Liver (tissue), 9 donors: ENCODE measurements around the gene RALGPS1. TPM values are rescaled to one million over a fixed set of nuclear protein-coding genes. Genes with fewer than 3 reads are reported as not detected.

Experiments
- DNase-seq: peaks from one replicate; pipeline ENCODE4 v3.0.0-alpha.2; 2017; ENCODE audit warnings: low spot score
- H3K27ac ChIP-seq, 2 donors: one replicate each; pipeline ENCODE4 v1.7.0; 2013; ENCODE audit warnings: inconsistent platforms in 2 of 2, low read length in 2 of 2, control low read depth in 1 of 2, low read depth in 1 of 2, mild to moderate bottlenecking in 1 of 2
- H3K27me3 ChIP-seq, 4 donors: one replicate each; pipeline versions ENCODE4 v1.6.1 to v1.7.0; 2013; ENCODE audit warnings: low read length in 3 of 4, inconsistent platforms in 1 of 4, mild to moderate bottlenecking in 1 of 4, moderate library complexity in 1 of 4; ENCODE audit not compliant: control insufficient read depth in 4 of 4, insufficient read depth in 4 of 4
- H3K36me3 ChIP-seq, 4 donors: one replicate each; pipeline versions ENCODE4 v1.6.1 to v1.7.0; 2013; ENCODE audit warnings: low read length in 3 of 4, mild to moderate bottlenecking in 3 of 4, low read depth in 1 of 4, moderate library complexity in 1 of 4; ENCODE audit not compliant: control insufficient read depth in 4 of 4, insufficient read depth in 3 of 4
- H3K4me1 ChIP-seq, 4 donors: one replicate each; pipeline versions ENCODE4 v1.6.1 to v1.7.0; 2013; ENCODE audit warnings: low read length in 3 of 4, mild to moderate bottlenecking in 3 of 4, moderate library complexity in 1 of 4; ENCODE audit not compliant: control insufficient read depth in 4 of 4, insufficient read depth in 4 of 4
- H3K4me3 ChIP-seq, 3 donors: one replicate each; pipeline versions ENCODE4 v1.6.1 to v1.7.0; 2013; ENCODE audit warnings: low read length in 3 of 3, control low read depth in 1 of 3, low read depth in 1 of 3, mild to moderate bottlenecking in 1 of 3
- H3K9ac ChIP-seq, 2 donors: one replicate each; pipeline ENCODE4 v1.7.0; 2013; ENCODE audit warnings: low read length in 2 of 2, mild to moderate bottlenecking in 2 of 2, moderate library complexity in 2 of 2, control low read depth in 1 of 2, low read depth in 1 of 2
- H3K9me3 ChIP-seq, 4 donors: one replicate each; pipeline versions ENCODE4 v1.6.1 to v1.7.0; 2013; ENCODE audit warnings: low read length in 3 of 4; ENCODE audit not compliant: control insufficient read depth in 4 of 4
- GABPA ChIP-seq, 2 donors: IDR thresholded peaks in 1 of 2; conservative IDR thresholded peaks in 1 of 2; 2 replicates each; pipeline ENCODE4 v1.6.1; 2016; ENCODE audit warnings: antibody characterized with exemption in 2 of 2, mild to moderate bottlenecking in 1 of 2, moderate library complexity in 1 of 2
- HNF4A ChIP-seq, 2 donors: conservative IDR thresholded peaks; 2 replicates each; pipeline ENCODE4 v1.6.1; 2016; ENCODE audit warnings: antibody characterized with exemption in 2 of 2, mild to moderate bottlenecking in 2 of 2
- HNF4G ChIP-seq: IDR thresholded peaks from 2 replicates; pipeline ENCODE4 v1.6.1; 2016; ENCODE audit warnings: antibody characterized with exemption
- JUND ChIP-seq, 2 donors: IDR thresholded peaks; 2 replicates each; pipeline ENCODE4 v1.6.1; 2016; ENCODE audit warnings: antibody characterized with exemption in 2 of 2
- NR2F2 ChIP-seq: IDR thresholded peaks from 2 replicates; pipeline ENCODE4 v1.6.1; 2016; ENCODE audit warnings: antibody characterized with exemption
- RAD21 ChIP-seq, 2 donors: IDR thresholded peaks; 2 replicates each; pipeline ENCODE4 v1.6.1; 2016; ENCODE audit warnings: antibody characterized with exemption in 2 of 2, mild to moderate bottlenecking in 2 of 2
- YY1 ChIP-seq: IDR thresholded peaks from 2 replicates; pipeline ENCODE4 v1.6.1; 2016; ENCODE audit warnings: antibody characterized with exemption, mild to moderate bottlenecking
- WGBS: extraction: QIAGEN DNeasy Blood & Tissue Kit; methylation state at CpG from one replicate; pipeline ENCODE4 v1.1.7; 2013; 5-methylcytosine and 5-hydroxymethylcytosine counted together
- polyA plus RNA-seq, 2 donors: library from polyadenylated mRNA; stranded (reverse) in 1 of 2; unstranded in 1 of 2; fragments of 200-250 nt in 1 of 2; fragments of >200 nt in 1 of 2; fragmentation: Nextera tagmentation in 1 of 2; extraction: Ambion mirVana in 1 of 2; gene quantifications; one replicate each; pipeline versions ENCODE4 v1.2.1 to v1.2.3, GENCODE V29; 2013 to 2015
- total RNA-seq, 2 donors: library from RNA; depleted of rRNA; stranded (reverse); fragments of >200 nt; gene quantifications; one replicate each; pipeline ENCODE4 v1.2.3, GENCODE V29; 2014
- TF ChIP-seq, protein P1 (sequence below): fragments of 150-350 bp; IDR thresholded peaks from 2 replicates; pipeline ENCODE4 v1.5.1; 2017; ENCODE audit warnings: improper control_type of control experiment, low read depth, low read length; ENCODE audit not compliant: missing input control
- TF ChIP-seq, protein P2 (sequence below): IDR thresholded peaks from 2 replicates; pipeline ENCODE4 v1.6.1; 2016; ENCODE audit warnings: antibody characterized with exemption
- TF ChIP-seq, protein P3 (sequence below): IDR thresholded peaks from 2 replicates; pipeline ENCODE4 v1.6.1; 2016; ENCODE audit warnings: antibody characterized with exemption
- TF ChIP-seq, protein P4 (sequence below): IDR thresholded peaks from 2 replicates; pipeline ENCODE4 v1.6.1; 2016; ENCODE audit warnings: antibody characterized with exemption, mild to moderate bottlenecking
- donor health status: healthy.
- donor health status: healthy.
- donor health status: healthy.
- donor health status: healthy.
- donor health status: healthy.

Gene RALGPS1
- total and polyA plus RNA-seq, 4 donors, result 1.4 to 2.7 (median 2.0) TPM

DNA sequence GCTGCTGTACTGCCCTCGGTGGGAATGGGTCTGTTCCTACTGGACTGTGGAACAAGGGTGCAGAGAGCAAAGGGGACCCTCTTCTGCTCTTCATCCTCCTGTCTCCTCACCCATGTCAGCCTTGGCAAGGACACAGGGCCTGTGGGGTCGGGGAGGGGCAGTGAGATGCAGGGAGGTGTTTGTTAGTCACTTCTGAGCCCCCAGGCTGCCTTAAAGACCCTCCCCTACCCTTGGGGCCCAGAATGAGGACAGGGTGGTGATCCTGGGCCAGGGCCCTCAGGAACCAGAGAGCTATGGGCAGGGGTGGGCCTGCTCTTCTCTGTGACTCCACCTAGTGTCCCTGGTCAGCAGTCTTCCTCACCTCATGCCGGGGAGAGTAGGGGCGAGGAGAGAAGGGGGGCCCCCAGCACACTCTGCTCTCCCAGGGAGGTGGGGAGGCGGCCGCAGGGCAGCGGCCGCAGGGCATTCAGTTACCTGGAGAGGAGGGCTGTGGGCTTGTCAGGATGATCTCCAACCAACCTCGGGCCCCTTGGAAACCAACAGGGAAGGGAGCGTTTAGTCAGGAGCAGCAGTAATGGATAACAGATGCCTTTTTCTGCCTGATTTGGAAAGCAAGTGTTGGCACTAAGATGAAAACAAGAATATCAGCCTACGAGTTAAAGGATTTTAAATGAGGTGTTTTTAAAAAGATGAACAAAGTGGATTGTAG is 288.0 kb downstream of the RALGPS1 start (continued):
- TF ChIP-seq, protein P1, sequence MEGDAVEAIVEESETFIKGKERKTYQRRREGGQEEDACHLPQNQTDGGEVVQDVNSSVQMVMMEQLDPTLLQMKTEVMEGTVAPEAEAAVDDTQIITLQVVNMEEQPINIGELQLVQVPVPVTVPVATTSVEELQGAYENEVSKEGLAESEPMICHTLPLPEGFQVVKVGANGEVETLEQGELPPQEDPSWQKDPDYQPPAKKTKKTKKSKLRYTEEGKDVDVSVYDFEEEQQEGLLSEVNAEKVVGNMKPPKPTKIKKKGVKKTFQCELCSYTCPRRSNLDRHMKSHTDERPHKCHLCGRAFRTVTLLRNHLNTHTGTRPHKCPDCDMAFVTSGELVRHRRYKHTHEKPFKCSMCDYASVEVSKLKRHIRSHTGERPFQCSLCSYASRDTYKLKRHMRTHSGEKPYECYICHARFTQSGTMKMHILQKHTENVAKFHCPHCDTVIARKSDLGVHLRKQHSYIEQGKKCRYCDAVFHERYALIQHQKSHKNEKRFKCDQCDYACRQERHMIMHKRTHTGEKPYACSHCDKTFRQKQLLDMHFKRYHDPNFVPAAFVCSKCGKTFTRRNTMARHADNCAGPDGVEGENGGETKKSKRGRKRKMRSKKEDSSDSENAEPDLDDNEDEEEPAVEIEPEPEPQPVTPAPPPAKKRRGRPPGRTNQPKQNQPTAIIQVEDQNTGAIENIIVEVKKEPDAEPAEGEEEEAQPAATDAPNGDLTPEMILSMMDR, result no peak

DNA sequence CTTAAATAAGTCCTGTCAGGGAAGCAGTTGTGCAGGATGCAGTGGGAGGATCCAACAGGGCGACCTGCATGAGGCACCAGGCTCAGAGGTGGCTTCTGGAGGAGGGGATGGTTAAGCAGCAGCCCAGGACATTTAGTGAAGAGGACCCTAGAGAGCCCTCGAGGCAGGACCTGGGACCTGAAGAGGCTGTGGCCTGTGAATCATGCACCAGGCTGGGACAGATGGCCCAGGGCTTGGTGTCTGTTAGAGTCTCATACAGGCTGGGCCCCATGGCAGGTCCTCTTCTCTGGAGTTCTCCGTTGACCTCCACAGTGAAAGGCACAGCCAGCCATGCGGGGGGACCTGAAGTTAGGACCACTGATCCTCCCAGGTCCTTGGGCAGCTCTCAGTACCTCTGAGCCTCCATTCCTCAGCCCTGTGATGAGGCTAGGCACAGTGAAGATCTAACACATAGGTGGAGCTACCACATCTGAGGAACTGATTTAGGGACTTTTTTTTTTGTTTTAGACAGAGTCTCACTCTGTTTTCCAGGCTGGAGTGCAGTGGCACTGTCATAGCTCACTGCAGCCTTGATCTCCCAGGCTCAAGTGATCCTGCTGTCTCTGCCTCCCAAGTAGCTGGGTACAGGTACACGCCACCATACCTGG is 289.2 kb downstream of the RALGPS1 start:
- H3K9ac ChIP-seq, result no peak overlapping the region
- H3K9me3 ChIP-seq, result no peaks in the 10 kb centered on the region
- TF ChIP-seq, protein P2, sequence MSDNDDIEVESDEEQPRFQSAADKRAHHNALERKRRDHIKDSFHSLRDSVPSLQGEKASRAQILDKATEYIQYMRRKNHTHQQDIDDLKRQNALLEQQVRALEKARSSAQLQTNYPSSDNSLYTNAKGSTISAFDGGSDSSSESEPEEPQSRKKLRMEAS, result no peak
- TF ChIP-seq GABPA (IDR thresholded peaks at IDR 0.05 in 1 of 2, conservative IDR thresholded peaks at IDR 0.05 in 1 of 2), result no peak
- TF ChIP-seq NR2F2, result no peak
- no peak for TF ChIP-seq YY1
- no peak for TF ChIP-seq HNF4A (conservative IDR thresholded peaks at IDR 0.05)
- TF ChIP-seq JUND (IDR thresholded peaks at IDR 0.05), result no peak
- TF ChIP-seq, protein P3, sequence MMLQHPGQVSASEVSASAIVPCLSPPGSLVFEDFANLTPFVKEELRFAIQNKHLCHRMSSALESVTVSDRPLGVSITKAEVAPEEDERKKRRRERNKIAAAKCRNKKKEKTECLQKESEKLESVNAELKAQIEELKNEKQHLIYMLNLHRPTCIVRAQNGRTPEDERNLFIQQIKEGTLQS, result no peak
- no peak for TF ChIP-seq HNF4G
- H3K4me1 ChIP-seq, result peaks cover 0 to 3% (median 0%) of the 10 kb centered on the region in 4 donors
- DNase-seq, result no peak
- H3K27ac ChIP-seq, result no peak overlapping the region
- no peaks in the 10 kb centered on the region for H3K36me3 ChIP-seq
- H3K4me3 ChIP-seq, result no peak overlapping the region
- WGBS, result 94% methylated on average over 5 of the region's 5 CpGs
- H3K27me3 ChIP-seq, result no peaks in the 10 kb centered on the region

DNA sequence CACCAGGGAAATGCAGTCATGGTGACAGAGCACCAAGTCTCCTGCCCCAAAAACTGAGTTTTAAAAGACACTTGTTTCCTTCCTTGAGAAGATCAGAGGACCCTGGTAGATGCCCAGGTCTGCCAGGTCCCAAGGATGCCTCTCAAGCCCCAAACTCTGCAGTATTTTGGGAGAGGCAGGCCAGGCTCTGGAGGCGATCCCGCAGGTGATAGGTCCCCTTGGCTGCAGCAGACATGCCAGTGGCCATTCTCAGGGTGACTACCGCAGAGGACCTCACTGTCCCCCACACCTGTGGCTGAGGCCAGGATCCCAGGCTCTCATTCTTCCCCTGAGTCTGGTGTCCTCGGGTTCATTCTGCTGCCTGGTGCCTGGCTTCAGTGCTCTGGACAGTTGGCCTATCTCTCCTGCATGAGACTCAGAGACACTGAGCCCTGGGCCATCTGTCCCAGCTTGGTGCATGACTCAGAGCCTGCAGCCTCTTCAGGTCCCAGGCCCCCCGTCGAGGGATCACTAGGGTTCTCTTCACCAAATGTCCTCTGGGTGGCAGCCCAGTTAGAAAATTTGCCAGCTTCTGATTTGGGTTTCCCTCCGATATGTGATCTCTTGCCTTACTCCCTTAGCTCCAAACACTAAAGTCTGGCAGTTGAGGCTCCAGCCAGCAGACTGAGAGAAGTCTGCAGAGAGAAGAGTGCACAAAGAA is 290.3 kb downstream of the RALGPS1 start:
- Histone ChIP-seq H3K9me3 (no peaks in the 10 kb centered on the region), H3K4me1 (peaks cover 2 to 9% (median 6%) of the 10 kb centered on the region in 4 donors), H3K4me3 (no peak overlapping the region), H3K27me3 (no peaks in the 10 kb centered on the region), H3K36me3 (no peaks in the 10 kb centered on the region), H3K9ac (no peak overlapping the region), H3K27ac (no peak overlapping the region)
- DNase-seq, result no peak
- TF ChIP-seq, protein P1, result peak; percentile 20
- TF ChIP-seq, protein P4, sequence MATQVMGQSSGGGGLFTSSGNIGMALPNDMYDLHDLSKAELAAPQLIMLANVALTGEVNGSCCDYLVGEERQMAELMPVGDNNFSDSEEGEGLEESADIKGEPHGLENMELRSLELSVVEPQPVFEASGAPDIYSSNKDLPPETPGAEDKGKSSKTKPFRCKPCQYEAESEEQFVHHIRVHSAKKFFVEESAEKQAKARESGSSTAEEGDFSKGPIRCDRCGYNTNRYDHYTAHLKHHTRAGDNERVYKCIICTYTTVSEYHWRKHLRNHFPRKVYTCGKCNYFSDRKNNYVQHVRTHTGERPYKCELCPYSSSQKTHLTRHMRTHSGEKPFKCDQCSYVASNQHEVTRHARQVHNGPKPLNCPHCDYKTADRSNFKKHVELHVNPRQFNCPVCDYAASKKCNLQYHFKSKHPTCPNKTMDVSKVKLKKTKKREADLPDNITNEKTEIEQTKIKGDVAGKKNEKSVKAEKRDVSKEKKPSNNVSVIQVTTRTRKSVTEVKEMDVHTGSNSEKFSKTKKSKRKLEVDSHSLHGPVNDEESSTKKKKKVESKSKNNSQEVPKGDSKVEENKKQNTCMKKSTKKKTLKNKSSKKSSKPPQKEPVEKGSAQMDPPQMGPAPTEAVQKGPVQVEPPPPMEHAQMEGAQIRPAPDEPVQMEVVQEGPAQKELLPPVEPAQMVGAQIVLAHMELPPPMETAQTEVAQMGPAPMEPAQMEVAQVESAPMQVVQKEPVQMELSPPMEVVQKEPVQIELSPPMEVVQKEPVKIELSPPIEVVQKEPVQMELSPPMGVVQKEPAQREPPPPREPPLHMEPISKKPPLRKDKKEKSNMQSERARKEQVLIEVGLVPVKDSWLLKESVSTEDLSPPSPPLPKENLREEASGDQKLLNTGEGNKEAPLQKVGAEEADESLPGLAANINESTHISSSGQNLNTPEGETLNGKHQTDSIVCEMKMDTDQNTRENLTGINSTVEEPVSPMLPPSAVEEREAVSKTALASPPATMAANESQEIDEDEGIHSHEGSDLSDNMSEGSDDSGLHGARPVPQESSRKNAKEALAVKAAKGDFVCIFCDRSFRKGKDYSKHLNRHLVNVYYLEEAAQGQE, result no peak
- TF ChIP-seq RAD21 (IDR thresholded peaks at IDR 0.05), result peak; percentile 38 to 65
- WGBS, result 71% methylated on average over 7 of the region's 7 CpGs
